K562 (cell line): ENCODE data around the gene HDAC5. TPM values are rescaled to one million over a fixed set of nuclear protein-coding genes. Genes with fewer than 3 reads are reported as not detected.

ENCODE experiments used
- ATAC-seq: fragments of 200-7000 bp; cut with Tn5 transposase; 3 replicates; pipeline ENCODE4 v1.9.1; 2020; ENCODE audit warnings: moderate library complexity
- BruUV-seq: library from RNA; stranded (reverse); fragments of 400-500 nt; replicated peaks from 2 replicates; lab custom pipeline; 2021; lab: Mats Ljungman, UMichigan
- CTCF ChIA-PET: fragments of 300-600 bp; formaldehyde crosslinking; extraction: SDS; loops from one replicate; lab custom pipeline; 2021; ENCODE audit warnings: low intra/inter-chr PET ratio; lab: Yijun Ruan, JAX
- POLR2A ChIA-PET: fragments of 300-600, 350-650 bp; sonication (Branson Sonifier 250); formaldehyde crosslinking; extraction: SDS; loops from one replicate; lab custom pipeline; 2021; ENCODE audit warnings: antibody characterized with exemption, inconsistent platforms; lab: Yijun Ruan, JAX
- DNase-seq, 4 experiments: peaks; one replicate each; pipeline versions ENCODE4 v3.0.0 to v3.0.0-alpha.2; 2011 to 2018; ENCODE audit warnings: low spot score in 3 of 4, mixed read lengths in 3 of 4; ENCODE audit errors: extremely low read depth in 1 of 4
- FAIRE-seq: peaks from 2 replicates; lab custom pipeline; 2011; peaks lifted over from hg19 to GRCh38; lab: Jason Lieb, UNC
- H2AFZ ChIP-seq: 2 replicates; pipeline ENCODE4 v1.6.0; 2011; ENCODE audit warnings: low read depth, low read length, control low read depth, inconsistent platforms
- H3K27ac ChIP-seq: fragments of 200-600 bp; 3 replicates; pipeline ENCODE4 v1.8.0; 2011; ENCODE audit warnings: low read depth, mild to moderate bottlenecking, control low read depth, inconsistent platforms, low read length, moderate library complexity, mixed read lengths; ENCODE audit errors: extremely low read depth
- H3K27me3 ChIP-seq, 2 experiments: fragments of 300-600 bp in 1 of 2; 2 replicates in 1 of 2; 3 replicates in 1 of 2; pipeline versions ENCODE4 v1.6.0 to v1.8.0; 2011; ENCODE audit warnings: inconsistent platforms in 2 of 2, low read length in 2 of 2, mild to moderate bottlenecking in 1 of 2, mixed read lengths in 1 of 2, moderate library complexity in 1 of 2; ENCODE audit not compliant: control insufficient read depth in 2 of 2, insufficient read depth in 2 of 2
- H3K36me3 ChIP-seq: fragments of 300-600 bp; 3 replicates; pipeline ENCODE4 v1.8.0; 2011; ENCODE audit warnings: mild to moderate bottlenecking, low read length, inconsistent platforms; ENCODE audit not compliant: control insufficient read depth, insufficient read depth
- H3K4me1 ChIP-seq, 2 experiments: fragments of 200-600 bp in 1 of 2; replicated peaks in 1 of 2; 2 replicates in 1 of 2; 3 replicates in 1 of 2; pipeline versions ENCODE4 v1.5.1 to v1.8.0; 2011; ENCODE audit warnings: inconsistent platforms in 2 of 2, low read length in 2 of 2, mild to moderate bottlenecking in 1 of 2, mixed read lengths in 1 of 2, moderate library complexity in 1 of 2; ENCODE audit not compliant: control insufficient read depth in 2 of 2, insufficient read depth in 2 of 2
- H3K4me2 ChIP-seq: 2 replicates; pipeline ENCODE4 v1.6.1; 2011; ENCODE audit warnings: low read length, control low read depth, inconsistent platforms, mixed read lengths; ENCODE audit not compliant: insufficient read depth
- H3K4me3 ChIP-seq: fragments of 200-600 bp; sonication (generic), shearing (Covaris generic); 2 replicates; pipeline ENCODE4 v1.5.1; 2016; ENCODE audit warnings: control low read depth, inconsistent platforms
- H3K79me2 ChIP-seq: fragments of 200-600 bp; 3 replicates; pipeline ENCODE4 v1.8.0; 2011; ENCODE audit warnings: low read length, inconsistent platforms; ENCODE audit not compliant: control insufficient read depth, insufficient read depth
- H3K9ac ChIP-seq, 2 experiments: 2 replicates each; pipeline versions ENCODE4 v1.6.0 to v1.6.1; 2011; ENCODE audit warnings: low read depth in 2 of 2, low read length in 2 of 2, control low read depth in 1 of 2, inconsistent platforms in 1 of 2, mild to moderate bottlenecking in 1 of 2, mixed read lengths in 1 of 2; ENCODE audit not compliant: insufficient read depth in 1 of 2
- H3K9me1 ChIP-seq: one replicate; pipeline ENCODE4 v1.6.0; 2011; ENCODE audit warnings: inconsistent platforms, mild to moderate bottlenecking, low read length, moderate library complexity; ENCODE audit not compliant: control insufficient read depth, insufficient read depth
- H3K9me3 ChIP-seq: replicated peaks from 2 replicates; pipeline ENCODE4 v1.5.1; 2011; ENCODE audit warnings: low read depth, low read length, inconsistent platforms; ENCODE audit not compliant: control insufficient read depth, insufficient read depth
- H4K20me1 ChIP-seq: replicated peaks from 2 replicates; pipeline ENCODE4 v1.6.1; 2011; ENCODE audit warnings: low read length, inconsistent platforms, mixed read lengths; ENCODE audit not compliant: control insufficient read depth, insufficient read depth
- ARID2 ChIP-seq: fragments of 450-650 bp; IDR thresholded peaks from 2 replicates; pipeline ENCODE4 v1.6.1; 2017; ENCODE audit warnings: antibody characterized with exemption, mild to moderate bottlenecking
- CREB3 ChIP-seq: fragments of 450-650 bp; conservative IDR thresholded peaks from 2 replicates; pipeline ENCODE4 v1.6.1; 2016; ENCODE audit warnings: missing genetic modification characterization, low read depth, mild to moderate bottlenecking, missing compliant biosample characterization, moderate library complexity
- NCOR1 ChIP-seq: fragments of 450-650 bp; IDR thresholded peaks from 2 replicates; pipeline ENCODE4 v1.6.1; 2016; ENCODE audit warnings: mild to moderate bottlenecking, moderate library complexity
- NFE2 ChIP-seq: IDR thresholded peaks from 2 replicates; pipeline ENCODE4 v1.6.1; 2014; ENCODE audit warnings: antibody characterized with exemption, low read depth
- POLR2H ChIP-seq: IDR thresholded peaks from 2 replicates; pipeline ENCODE4 v1.6.1; 2016; ENCODE audit warnings: missing genetic modification characterization, low read depth, mild to moderate bottlenecking, control low read depth, missing compliant biosample characterization, moderate library complexity
- PRMT5 ChIP-seq: sonication (generic); formaldehyde crosslinking; IDR thresholded peaks from 2 replicates; pipeline ENCODE4 v1.5.0; 2020; ENCODE audit warnings: missing genetic modification reagents
- RUNX1 ChIP-seq: sonication (generic); IDR thresholded peaks from 2 replicates; pipeline ENCODE4 v1.6.1; 2016; ENCODE audit warnings: antibody characterized with exemption, low read depth
- TAF7 ChIP-seq: fragments of 450-650 bp; IDR thresholded peaks from 2 replicates; pipeline ENCODE4 v1.6.1; 2016; ENCODE audit warnings: missing genetic modification characterization, missing compliant biosample characterization
- XRCC3 ChIP-seq: fragments of 450-650 bp; IDR thresholded peaks from 2 replicates; pipeline ENCODE4 v1.6.1; 2017; ENCODE audit warnings: mild to moderate bottlenecking, moderate library complexity
- ZKSCAN1 ChIP-seq: fragments of 150-350 bp; IDR thresholded peaks from 2 replicates; pipeline ENCODE4 v1.6.1; 2016; ENCODE audit warnings: low read depth, low read length
- WGBS: fragments of 100-300 bp; shearing (Covaris generic); methylation state at CpG from one replicate; pipeline ENCODE4 v1.1.6; 2016; ENCODE audit warnings: low coverage, mixed read lengths; ENCODE audit not compliant: insufficient coverage; ENCODE audit errors: missing lambda C conversion rate; 5-methylcytosine and 5-hydroxymethylcytosine counted together
- in situ Hi-C: fragments of 300-500 bp; cut with MboI; formaldehyde crosslinking; loops from 4 replicates; pipeline ENCODE4 v1.15.0; 2018; ENCODE audit warnings: inconsistent platforms, mixed read lengths
- intact Hi-C: fragments of 100-400 bp; cut with micrococcal nuclease; formaldehyde crosslinking; loops from 2 replicates; pipeline ENCODE4 v1.14.2; 2022
- polyA plus RNA-seq, 8 experiments: library from polyadenylated mRNA; depleted of rRNA in 4 of 8; stranded (reverse) in 5 of 8; unstranded in 3 of 8; fragments of >200 nt; fragmentation: Nextera tagmentation in 2 of 8; fragmentation: Illumina TruSeq in 1 of 8; extraction: Ambion mirVana in 2 of 8; extraction: Trizol in 1 of 8; gene quantifications; 2 replicates each; pipeline versions ENCODE4 v1.2.1 to v1.2.3, GENCODE V29; 2011 to 2014; ENCODE audit warnings: inconsistent platforms in 1 of 8, missing spikeins in 1 of 8
- total RNA-seq, 7 experiments: library from RNA; depleted of rRNA in 6 of 7; stranded (reverse); fragments of >200 nt in 6 of 7; fragmentation: Illumina TruSeq in 2 of 7; extraction: Trizol in 2 of 7; gene quantifications; 2 replicates each; pipeline versions ENCODE4 v1.2.1 to v1.2.3, GENCODE V29; 2011 to 2021; ENCODE audit warnings: low replicate concordance in 1 of 7
- TF ChIP-seq, protein P1 (sequence below): fragments of 250-450 bp; sonication (Bioruptor Pico); IDR thresholded peaks from 2 replicates; pipeline ENCODE4 v1.9.0; 2021; ENCODE audit warnings: mild to moderate bottlenecking
- TF ChIP-seq, protein P2 (sequence below): fragments of 200-800 bp; sonication (Bioruptor generic); IDR thresholded peaks from 2 replicates; pipeline ENCODE4 v1.6.1; 2017; ENCODE audit warnings: missing genetic modification characterization, missing compliant biosample characterization
- TF ChIP-seq, protein P3 (sequence below), 2 experiments: IDR thresholded peaks in 1 of 2; conservative IDR thresholded peaks in 1 of 2; 2 replicates each; pipeline ENCODE4 v1.6.1; 2016; ENCODE audit warnings: low read depth in 2 of 2, mild to moderate bottlenecking in 1 of 2, missing compliant biosample characterization in 1 of 2, missing genetic modification characterization in 1 of 2, moderate library complexity in 1 of 2

The HDAC5 gene
- total and polyA plus RNA-seq, 9 of the 15 experiments (the other 6 are each of a cell fraction or from before 2014, with no cell fraction given), result 0.45 to 26.2 (median 16.4) TPM

DNA sequence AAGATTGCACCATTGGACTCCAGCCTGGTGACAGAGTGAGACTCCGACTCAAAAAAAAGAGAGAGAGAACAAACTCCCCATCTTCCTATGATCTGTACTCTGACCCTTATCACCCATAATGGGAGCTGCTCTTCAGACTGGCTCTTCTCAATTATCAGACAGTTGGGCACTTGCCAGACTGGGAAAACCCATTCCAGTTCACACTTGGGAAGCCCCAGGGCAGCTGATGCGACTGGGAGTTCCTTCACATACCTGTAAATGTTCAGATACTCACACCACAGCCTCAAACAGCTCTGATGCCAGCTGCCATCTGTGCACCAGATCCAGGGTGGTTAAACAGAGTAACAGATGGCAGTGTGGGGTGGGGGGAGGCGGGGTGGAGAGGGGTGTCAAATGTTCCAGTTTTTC is 84.8 kb downstream of the HDAC5 start:
- peaks cover 40% of the 10 kb centered on the region for H3K79me2 ChIP-seq
- no peak overlapping the region for H3K4me3 ChIP-seq
- H3K4me2 ChIP-seq, result no peak overlapping the region
- no peak overlapping the region for H3K9ac ChIP-seq
- peaks cover 17% of the 10 kb centered on the region for H4K20me1 ChIP-seq
- H3K4me1 ChIP-seq, result 0 out of 5 replicates have a peak, but pooled peaks cover 0 to 2% of the 10 kb centered on the region in 2 experiments
- ChIA-PET CTCF (no interaction called here), POLR2A (interaction anchor here (0.6 to 1.0 kb wide), 3 partner anchors 14 to 24 kb away, joined by 3 to 4 read pairs (median 3); partner anchors contain the start of gene TMEM101)
- ATAC-seq, result no peak
- H3K36me3 ChIP-seq, result peaks cover 70% of the 10 kb centered on the region
- no peak overlapping the region for H2AFZ ChIP-seq
- H3K9me3 ChIP-seq, result no peaks in the 10 kb centered on the region
- WGBS, result 100% methylated on average over 3 of the region's 3 CpGs
- in situ Hi-C loops, result no loop called here
- BruUV-seq, result no TSS peak
- no peaks in the 10 kb centered on the region for H3K27me3 ChIP-seq
- no peak overlapping the region for H3K27ac ChIP-seq
- intact Hi-C loops, result no loop called here
- DNase-seq, result no peak
- H3K9me1 ChIP-seq, result no peaks in the 10 kb centered on the region
- no peak for FAIRE-seq
- TF ChIP-seq NCOR1, result no peak
- TF ChIP-seq ARID2, result no peak
- TF ChIP-seq XRCC3, result no peak
- TF ChIP-seq, protein P1, sequence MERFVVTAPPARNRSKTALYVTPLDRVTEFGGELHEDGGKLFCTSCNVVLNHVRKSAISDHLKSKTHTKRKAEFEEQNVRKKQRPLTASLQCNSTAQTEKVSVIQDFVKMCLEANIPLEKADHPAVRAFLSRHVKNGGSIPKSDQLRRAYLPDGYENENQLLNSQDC (CRISPR knock-in tag), result no peak
- TF ChIP-seq POLR2H (tag), result no peak
- no peak for TF ChIP-seq RUNX1
- TF ChIP-seq NFE2, result no peak
- TF ChIP-seq TAF7, result no peak
- TF ChIP-seq CREB3 (tag), result no peak
- no peak for TF ChIP-seq PRMT5
- TF ChIP-seq, protein P2, sequence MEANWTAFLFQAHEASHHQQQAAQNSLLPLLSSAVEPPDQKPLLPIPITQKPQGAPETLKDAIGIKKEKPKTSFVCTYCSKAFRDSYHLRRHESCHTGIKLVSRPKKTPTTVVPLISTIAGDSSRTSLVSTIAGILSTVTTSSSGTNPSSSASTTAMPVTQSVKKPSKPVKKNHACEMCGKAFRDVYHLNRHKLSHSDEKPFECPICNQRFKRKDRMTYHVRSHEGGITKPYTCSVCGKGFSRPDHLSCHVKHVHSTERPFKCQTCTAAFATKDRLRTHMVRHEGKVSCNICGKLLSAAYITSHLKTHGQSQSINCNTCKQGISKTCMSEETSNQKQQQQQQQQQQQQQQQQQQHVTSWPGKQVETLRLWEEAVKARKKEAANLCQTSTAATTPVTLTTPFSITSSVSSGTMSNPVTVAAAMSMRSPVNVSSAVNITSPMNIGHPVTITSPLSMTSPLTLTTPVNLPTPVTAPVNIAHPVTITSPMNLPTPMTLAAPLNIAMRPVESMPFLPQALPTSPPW (CRISPR knock-in tag), result no peak
- no peak for TF ChIP-seq ZKSCAN1
- TF ChIP-seq, protein P3, sequence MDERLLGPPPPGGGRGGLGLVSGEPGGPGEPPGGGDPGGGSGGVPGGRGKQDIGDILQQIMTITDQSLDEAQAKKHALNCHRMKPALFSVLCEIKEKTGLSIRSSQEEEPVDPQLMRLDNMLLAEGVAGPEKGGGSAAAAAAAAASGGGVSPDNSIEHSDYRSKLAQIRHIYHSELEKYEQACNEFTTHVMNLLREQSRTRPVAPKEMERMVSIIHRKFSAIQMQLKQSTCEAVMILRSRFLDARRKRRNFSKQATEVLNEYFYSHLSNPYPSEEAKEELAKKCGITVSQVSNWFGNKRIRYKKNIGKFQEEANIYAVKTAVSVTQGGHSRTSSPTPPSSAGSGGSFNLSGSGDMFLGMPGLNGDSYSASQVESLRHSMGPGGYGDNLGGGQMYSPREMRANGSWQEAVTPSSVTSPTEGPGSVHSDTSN (CRISPR knock-in tag; IDR thresholded peaks at IDR 0.05; ENCODE audit: low read depth), result no peak
- TF ChIP-seq, protein P3 (tag; conservative IDR thresholded peaks at IDR 0.05; ENCODE audit: low read depth), result no peak
